H4 (cell line): ENCODE data around the gene MB. TPM values are rescaled to one million over a fixed set of nuclear protein-coding genes. Genes with fewer than 3 reads are reported as not detected.
A peak's percentile ranks its signal among the peaks of the same experiment; 100 is the strongest.
"Not testable (repeated sequence)": the region's sequence is repeated elsewhere in the genome, so short reads cannot be mapped to it uniquely, and the experiment has no call there.

ENCODE experiments used
- DNase-seq: peaks from one replicate; pipeline ENCODE4 v3.0.0-alpha.2; 2015; ENCODE audit warnings: low spot score
- total RNA-seq: library from RNA; depleted of rRNA; stranded (reverse); fragments of >200 nt; shearing (Covaris generic); gene quantifications from 2 replicates; pipeline ENCODE4 v1.2.3, GENCODE V29; 2014; rRNA removed

MB gene
- not detected in 2 replicates for total RNA-seq

GRCh38 chr22:35617137-35617755, at the start of gene MB:
MB (minus strand) TSS chr22:35617329; CDS start chr22:35617257, 72 bp downstream.
- DNase-seq = no peak

DNA sequence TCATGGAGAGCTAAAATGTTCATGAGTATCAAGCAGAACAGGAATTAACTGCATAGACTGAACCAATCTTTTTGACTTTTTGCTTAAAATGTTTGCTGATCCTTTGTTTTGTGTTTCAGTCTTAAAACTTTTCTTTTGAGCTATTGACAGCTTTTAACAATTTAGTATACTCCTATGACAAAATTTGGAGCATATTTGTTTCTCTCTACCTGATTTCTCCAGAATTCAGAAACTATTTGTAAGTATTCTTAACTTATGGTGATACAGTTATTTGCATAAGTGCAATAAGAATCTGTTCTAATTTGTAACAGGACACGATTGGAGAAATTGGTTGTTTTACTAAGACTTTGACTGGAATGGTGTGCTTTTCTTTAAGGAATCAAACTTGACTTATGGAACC, 49.6 kb upstream of the MB start:
- not testable (repeated sequence) for DNase-seq

DNA sequence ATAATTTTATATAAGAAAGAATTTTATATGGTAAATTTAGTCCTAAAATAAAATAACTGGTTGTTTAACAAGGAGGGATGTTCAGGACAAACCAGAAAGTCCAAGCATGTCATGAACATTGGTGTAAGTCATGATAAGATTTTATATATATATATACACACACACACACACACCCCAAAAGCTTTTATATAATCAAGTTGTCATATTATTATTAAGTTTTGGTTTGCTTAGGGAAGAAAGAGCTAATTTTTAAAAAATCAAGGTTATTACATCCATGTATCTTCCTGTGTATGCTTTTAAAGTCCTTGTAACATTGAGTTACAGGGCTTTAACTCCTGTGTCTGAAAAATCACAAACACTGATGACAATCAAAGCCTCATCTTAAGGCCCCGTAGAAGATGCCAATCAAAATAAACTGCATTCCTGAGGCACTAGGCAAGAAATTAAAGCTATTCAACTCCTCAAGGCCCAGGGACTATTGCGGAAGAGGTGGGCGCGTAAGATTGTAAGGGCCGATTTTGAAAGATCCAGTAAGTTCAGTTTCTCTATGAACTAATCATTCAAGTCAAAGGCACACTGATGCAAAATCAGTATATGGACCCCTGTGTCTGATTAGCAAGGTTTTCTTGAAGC, 47.9 kb upstream of the MB start:
- DNase-seq = no peak

- DNase-seq = no peak
These were observed 46.2 kb upstream of the MB start for GRCh38 chr22:35663371-35663770.

GRCh38 chr22:35662914-35663313, 45.8 kb upstream of the MB start:
- DNase-seq = no peak

GRCh38 chr22:35661464-35661863, 44.3 kb upstream of the MB start:
- no peak for DNase-seq

GRCh38 chr22:35660291-35661127, 43.4 kb upstream of the MB start:
- DNase-seq = no peak

DNA sequence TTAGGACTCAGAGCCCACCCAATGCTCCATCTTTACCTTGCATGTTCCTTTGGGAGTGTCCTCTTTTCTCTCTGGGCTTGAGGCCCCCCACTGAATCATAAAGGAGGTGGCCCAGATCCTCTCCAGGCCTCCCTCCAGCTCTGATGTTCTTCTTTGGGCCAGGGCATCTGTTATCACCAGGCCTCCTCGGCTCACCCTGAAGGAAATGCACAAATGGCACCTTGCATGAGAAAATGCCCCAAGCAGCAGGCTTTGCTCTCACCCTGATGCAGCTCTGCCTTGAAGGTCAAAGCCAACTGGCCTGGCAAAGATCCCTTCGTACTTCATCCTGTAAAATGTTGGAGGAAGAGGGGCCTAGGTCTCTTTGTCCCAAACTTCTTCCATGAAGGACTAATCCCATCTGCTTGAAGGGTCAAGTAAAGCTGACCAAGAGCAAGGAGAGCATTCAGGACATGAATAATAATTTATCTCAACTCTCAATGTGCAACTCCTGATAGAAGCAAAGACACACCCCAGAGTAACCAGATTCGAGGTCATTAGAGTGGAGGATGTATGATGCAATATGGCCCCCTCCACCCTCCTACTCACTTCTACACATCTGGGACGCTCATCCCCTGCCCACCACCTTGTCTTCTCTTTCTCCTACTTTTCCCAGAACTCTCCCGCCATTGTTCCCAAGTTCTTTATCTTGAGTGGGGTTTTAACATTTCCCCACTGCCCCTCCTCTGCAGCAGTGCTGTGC, 40.6 kb upstream of the MB start:
- no peak for DNase-seq

GRCh38 chr22:35656284-35656752, 39.2 kb upstream of the MB start:
- DNase-seq = no peak

- DNase-seq = no peak
These were observed 36.7 kb upstream of the MB start for GRCh38 chr22:35653824-35654223.

GRCh38 chr22:35651085-35651484, 34.0 kb upstream of the MB start:
- DNase-seq = no peak

- no peak for DNase-seq
These were observed 32.6 kb upstream of the MB start for GRCh38 chr22:35649636-35650250.

DNA sequence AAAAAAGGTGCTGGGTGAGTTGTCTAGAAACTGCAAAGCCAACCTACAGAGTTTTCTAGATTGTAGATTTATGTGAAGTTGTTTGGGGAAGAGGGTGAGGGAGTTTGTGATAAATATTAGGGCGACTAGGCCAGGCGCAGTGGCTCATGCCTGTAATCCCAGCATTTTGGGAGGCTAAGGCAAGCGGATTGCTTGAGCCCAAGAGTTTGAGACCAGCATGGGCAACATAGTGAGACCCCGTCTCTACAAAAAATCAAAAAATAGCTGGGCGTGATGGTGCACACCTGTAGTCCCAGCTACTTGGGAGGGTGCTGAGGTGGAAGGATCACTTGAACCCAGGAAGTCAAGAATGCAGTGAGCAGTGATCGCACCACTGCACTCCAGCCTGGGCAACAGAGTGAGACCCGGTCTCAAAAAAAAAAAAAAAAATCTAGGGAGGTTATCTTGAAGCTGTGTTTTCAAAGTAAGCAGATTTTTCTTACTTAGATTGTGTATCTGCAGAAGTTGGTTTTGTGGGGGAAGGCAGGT, 32.0 kb upstream of the MB start:
- no peak for DNase-seq

DNA sequence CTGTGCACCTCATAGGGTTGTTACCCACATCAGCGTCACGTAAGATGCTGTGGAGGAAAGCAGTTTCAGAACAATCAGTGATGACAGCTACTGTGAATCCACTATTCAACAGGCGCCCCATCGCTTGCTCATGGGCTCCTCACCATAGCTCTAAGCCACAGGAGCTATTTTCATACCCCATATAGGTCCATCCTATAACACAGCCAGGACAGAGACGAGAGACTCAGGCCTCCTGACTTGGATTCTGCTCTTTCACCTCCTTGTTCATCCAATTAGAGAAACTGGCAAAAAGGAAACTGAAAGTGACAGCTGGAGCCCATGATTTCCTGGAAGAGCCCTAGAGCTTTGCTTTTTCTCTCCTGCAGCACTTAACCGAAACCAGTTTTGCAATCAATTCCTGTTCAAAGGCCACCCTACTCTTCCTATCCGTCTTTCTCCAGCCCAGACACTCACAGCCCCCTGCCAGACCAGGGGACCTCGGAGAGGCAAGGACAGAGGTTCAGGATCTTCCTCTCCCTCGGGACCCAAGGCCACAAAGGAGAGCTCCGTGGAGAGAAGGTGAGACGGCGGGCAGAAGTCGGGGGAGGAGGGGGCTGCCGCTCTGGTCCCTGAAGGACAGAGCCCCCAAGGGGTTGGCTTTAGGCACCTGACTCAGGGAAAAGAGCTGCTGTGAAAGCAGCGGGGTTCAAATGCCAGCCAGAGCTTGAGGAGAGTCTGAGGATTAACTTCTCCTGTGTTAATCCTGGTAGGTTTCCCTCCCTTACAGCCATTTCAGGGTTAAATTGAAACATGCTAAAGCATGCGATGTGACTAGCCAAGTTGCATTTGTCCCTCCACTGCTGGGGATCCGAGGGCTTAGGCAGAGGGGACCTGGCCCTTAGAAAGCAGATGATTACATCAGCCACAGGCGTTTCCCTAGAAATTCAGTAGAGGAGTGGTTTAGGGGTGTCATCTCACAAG, 31.2 kb upstream of the MB start, which contains the start of gene APOL6:
Gene APOL6 (plus strand): TSS at position 381 of the 960 bp plus-strand sequence. CDS start 7,980 bp downstream, outside the sequence.
- peak; percentile 63 for DNase-seq

DNA sequence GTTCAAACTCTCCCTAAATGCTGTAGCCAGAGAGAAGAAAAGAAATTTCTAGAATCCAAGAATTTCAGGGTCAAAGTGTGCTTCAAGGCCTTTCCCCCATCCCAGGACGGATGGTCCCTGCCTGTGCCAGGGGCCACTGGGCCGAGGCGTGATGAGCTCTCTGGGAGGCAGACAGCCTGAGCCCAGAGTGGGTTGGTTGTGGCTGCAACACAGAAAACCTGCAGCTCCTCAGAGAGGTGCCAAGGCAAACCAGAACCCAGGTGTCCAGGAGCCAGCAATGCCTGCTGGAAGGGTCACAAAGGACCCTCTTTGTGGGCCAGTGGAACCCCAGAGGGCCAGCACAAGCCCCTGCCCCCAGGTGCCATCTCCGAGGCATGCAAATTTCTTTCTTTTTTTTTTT, 28.5 kb upstream of the MB start:
- no peak for DNase-seq

- no peak for DNase-seq
These were observed 26.9 kb upstream of the MB start for GRCh38 chr22:35643991-35644390.

- DNase-seq = no peak
These were observed 25.2 kb upstream of the MB start for GRCh38 chr22:35642305-35642741.

GRCh38 chr22:35641494-35642120, 24.5 kb upstream of the MB start:
- no peak for DNase-seq

DNA sequence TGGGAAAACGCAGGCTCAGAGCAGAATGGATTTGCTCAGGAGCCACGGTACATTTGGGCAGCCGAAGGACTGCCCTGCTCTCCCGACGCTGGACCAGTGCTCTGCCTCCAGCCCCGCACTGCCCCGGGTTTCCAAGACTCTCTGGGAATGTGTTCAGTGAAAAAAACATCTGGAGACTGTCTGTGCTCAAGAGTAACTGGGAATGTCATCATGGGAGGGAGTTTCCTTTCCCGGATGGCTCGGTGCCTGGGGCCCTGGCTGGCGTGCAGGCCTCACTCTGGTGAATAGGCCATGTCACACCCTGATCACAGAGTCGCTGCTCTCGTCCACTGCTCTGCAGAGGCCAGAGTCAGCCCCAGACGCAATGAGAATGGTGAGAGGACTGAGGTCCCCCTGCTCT, 21.3 kb upstream of the MB start:
- DNase-seq = peak; percentile 39
